H4 (cell line): ENCODE measurements around the gene MAPRE2. TPM values are rescaled to one million over a fixed set of nuclear protein-coding genes. Genes with fewer than 3 reads are reported as not detected.

Experiments used
- DNase-seq: peaks from one replicate; pipeline ENCODE4 v3.0.0-alpha.2; 2015; ENCODE audit warnings: low spot score
- total RNA-seq: library from RNA; depleted of rRNA; stranded (reverse); fragments of >200 nt; shearing (Covaris generic); gene quantifications from 2 replicates; pipeline ENCODE4 v1.2.3, GENCODE V29; 2014; rRNA removed

MAPRE2 gene
- total RNA-seq, 1 experiment from 2014 or later: 32.6 TPM

- DNase-seq: no peak
These were observed 139.2 kb downstream of the MAPRE2 start for GRCh38 chr18:35180455-35180854.

- no peak for DNase-seq
These were observed 140.9 kb downstream of the MAPRE2 start for GRCh38 chr18:35182151-35182550.

GRCh38 chr18:35183886-35184285 is 142.7 kb downstream of the MAPRE2 start:
- no peak for DNase-seq

GRCh38 chr18:35185771-35186170 is 144.6 kb downstream of the MAPRE2 start:
- DNase-seq: no peak

- DNase-seq: no peak
These were observed 145.2 kb downstream of the MAPRE2 start for GRCh38 chr18:35186291-35187034.

- DNase-seq: no peak
These were observed 148.3 kb downstream of the MAPRE2 start for GRCh38 chr18:35189510-35189909.

GRCh38 chr18:35190948-35191697 is 149.9 kb downstream of the MAPRE2 start:
- DNase-seq: no peak

- no peak for DNase-seq
These were observed 150.4 kb downstream of the MAPRE2 start for GRCh38 chr18:35191698-35192025.

GRCh38 chr18:35192415-35192814 is 151.2 kb downstream of the MAPRE2 start:
- no peak for DNase-seq

Other genes with a start within 250 kb of the MAPRE2 start
- 8.6 and 9.3 TPM in 2 replicates for gene ZNF397, start 199.6 kb downstream of the MAPRE2 start, total RNA-seq
- gene ZSCAN30, start 248.8 kb downstream of the MAPRE2 start, total RNA-seq: 4.8 and 5.3 TPM in 2 replicates